Measurements from ENCODE around the gene CYB5A.

Gene CYB5A

GRCh38 chr18:74204526-74205152, 87.1 kb downstream of the CYB5A start:
- no peak for DNase-seq (ENCODE audit: low spot score)

- DNase-seq (ENCODE audit: low spot score), result no peak
Measured at GRCh38 chr18:74203811-74204210, 88.0 kb downstream of the CYB5A start.
